Stomach (tissue), 4 donors: ENCODE measurements around the gene BIN1.

Experiments used
- EP300 ChIP-seq: sonication (generic); formaldehyde crosslinking; IDR thresholded peaks from one replicate; pipeline ENCODE4 v1.6.1; 2017; ENCODE audit warnings: antibody characterized with exemption
- POLR2A ChIP-seq, 4 donors: fragments of 450-650 bp; IDR thresholded peaks; one replicate each; pipeline ENCODE4 v1.6.1; 2016; ENCODE audit warnings: antibody characterized with exemption in 4 of 4, control low read depth in 2 of 4, mild to moderate bottlenecking in 1 of 4, moderate library complexity in 1 of 4
- POLR2AphosphoS5 ChIP-seq, 3 donors: sonication (generic); formaldehyde crosslinking; IDR thresholded peaks; one replicate each; pipeline ENCODE4 v1.6.1; 2016; ENCODE audit warnings: antibody characterized with exemption in 3 of 3
- TF ChIP-seq, protein P1 (sequence below), 7 experiments: fragments of 450-650 bp in 4 of 7; fragments of 200-600 bp in 3 of 7; sonication (generic) in 3 of 7; IDR thresholded peaks; one replicate each; pipeline ENCODE4 v1.5.1; 2016 to 2019; ENCODE audit warnings: antibody characterized with exemption in 7 of 7, control low read depth in 2 of 7, mild to moderate bottlenecking in 1 of 7

- TF ChIP-seq POLR2A (IDR thresholded peaks at IDR 0.05) (no peak), POLR2AphosphoS5 (IDR thresholded peaks at IDR 0.05) (no peak), EP300 (no peak)
- TF ChIP-seq, protein P1, sequence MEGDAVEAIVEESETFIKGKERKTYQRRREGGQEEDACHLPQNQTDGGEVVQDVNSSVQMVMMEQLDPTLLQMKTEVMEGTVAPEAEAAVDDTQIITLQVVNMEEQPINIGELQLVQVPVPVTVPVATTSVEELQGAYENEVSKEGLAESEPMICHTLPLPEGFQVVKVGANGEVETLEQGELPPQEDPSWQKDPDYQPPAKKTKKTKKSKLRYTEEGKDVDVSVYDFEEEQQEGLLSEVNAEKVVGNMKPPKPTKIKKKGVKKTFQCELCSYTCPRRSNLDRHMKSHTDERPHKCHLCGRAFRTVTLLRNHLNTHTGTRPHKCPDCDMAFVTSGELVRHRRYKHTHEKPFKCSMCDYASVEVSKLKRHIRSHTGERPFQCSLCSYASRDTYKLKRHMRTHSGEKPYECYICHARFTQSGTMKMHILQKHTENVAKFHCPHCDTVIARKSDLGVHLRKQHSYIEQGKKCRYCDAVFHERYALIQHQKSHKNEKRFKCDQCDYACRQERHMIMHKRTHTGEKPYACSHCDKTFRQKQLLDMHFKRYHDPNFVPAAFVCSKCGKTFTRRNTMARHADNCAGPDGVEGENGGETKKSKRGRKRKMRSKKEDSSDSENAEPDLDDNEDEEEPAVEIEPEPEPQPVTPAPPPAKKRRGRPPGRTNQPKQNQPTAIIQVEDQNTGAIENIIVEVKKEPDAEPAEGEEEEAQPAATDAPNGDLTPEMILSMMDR (IDR thresholded peaks at IDR 0.05) = no peak
Measured at GRCh38 chr2:127105656-127106456, 1.1 kb downstream of the BIN1 start.
